Activated CD8-positive, alpha-beta memory T cell treated with anti-CD3 and anti-CD28 coated beads, Interleukin-2, amount 50 U/mL, for 48 hours (primary cell): ENCODE measurements around the gene PRPF6.

Experiments
- DNase-seq: peaks from one replicate; pipeline ENCODE4 v3.0.0-alpha.2; 2020

Gene PRPF6

GRCh38 chr20:64080013-64080812 is 99.3 kb downstream of the PRPF6 start, which contains the start of gene OPRL1:
TSS of gene OPRL1 (plus strand) at chr20:64080082. CDS start at chr20:64092721, 12,639 bp downstream.
- no peak for DNase-seq

DNA sequence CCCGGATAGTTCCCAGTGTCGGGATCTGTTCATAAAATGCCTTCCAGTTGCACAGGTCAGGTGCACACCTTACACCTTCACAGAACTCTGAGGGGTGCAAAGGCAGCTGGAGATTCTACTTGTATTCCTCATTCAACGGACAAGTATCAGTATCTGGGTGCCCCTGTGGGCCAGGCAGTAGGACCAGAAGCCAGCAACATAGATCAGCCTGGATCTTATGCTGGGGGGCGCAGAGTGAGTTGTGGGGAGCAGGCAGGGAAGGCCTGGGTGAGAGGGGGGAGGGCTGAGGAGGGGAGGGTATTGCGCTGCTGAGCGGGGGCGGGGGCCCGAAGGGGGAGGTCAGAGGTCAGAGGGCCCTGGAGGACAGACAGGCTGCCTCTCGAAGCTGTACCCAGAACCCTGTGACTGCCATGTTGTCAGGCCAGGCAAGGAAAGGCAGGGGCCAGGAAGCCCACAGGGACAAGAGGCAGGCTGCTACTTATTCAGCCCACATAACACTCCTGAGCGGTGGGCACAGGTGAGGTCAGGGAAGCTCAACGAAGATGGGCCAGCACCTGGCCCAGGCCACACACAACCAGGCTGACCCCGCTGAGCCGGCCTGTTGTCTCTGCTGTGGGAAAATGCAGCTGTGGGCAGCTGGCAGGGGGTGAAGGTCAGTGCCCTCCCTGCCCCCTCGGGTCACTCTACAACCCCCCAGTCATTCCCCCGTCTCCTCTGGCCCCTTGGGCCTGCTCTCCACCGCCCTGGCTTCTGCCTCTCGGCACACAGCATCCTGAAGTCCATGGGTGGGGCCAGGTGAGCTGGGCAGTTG is 100.1 kb downstream of the PRPF6 start:
- no peak for DNase-seq

DNA sequence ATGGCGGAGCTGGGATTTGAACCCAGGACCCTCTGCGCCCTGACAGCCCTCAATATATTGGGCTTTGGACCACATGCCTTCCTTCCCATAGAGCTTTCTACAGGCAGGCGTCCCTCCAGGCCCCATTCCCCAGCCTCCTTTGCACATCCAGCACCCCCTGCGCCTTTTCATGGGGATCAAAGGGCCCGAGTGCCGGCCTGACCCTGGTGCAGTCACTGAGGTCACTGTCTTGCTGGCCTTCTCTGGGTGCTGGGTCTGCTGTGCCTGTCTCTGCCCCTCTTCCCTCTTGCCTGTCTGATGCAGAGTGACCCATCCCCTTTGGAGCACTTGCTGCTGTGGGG is 100.7 kb downstream of the PRPF6 start:
- DNase-seq: no peak

GRCh38 chr20:64082126-64082731 is 101.3 kb downstream of the PRPF6 start:
- DNase-seq: no peak
